K562 (cell line): ENCODE data around the gene SLC44A5. TPM values are rescaled to one million over a fixed set of nuclear protein-coding genes. Genes with fewer than 3 reads are reported as not detected.

Experiments
- CCNT2 ChIP-seq: IDR thresholded peaks from 2 replicates; pipeline ENCODE4 v1.6.1; 2011; ENCODE audit warnings: borderline replicate concordance, low read depth, mild to moderate bottlenecking, moderate library complexity, mixed read lengths, low read length; ENCODE audit not compliant: insufficient read length; ENCODE audit errors: extremely low read depth
- CEBPB ChIP-seq: fragments of 450-650 bp; IDR thresholded peaks from 2 replicates; pipeline ENCODE4 v1.6.1; 2016; ENCODE audit warnings: missing genetic modification characterization, missing compliant biosample characterization
- CHD1 ChIP-seq: fragments of 200-600 bp; sonication (generic); IDR thresholded peaks from one replicate; pipeline ENCODE4 v1.6.1; 2012; ENCODE audit warnings: mild to moderate bottlenecking, moderate library complexity, low read length, inconsistent platforms
- NUFIP1 ChIP-seq: fragments of 450-650 bp; IDR thresholded peaks from 2 replicates; pipeline ENCODE4 v1.6.1; 2018; ENCODE audit not compliant: partially characterized antibody
- POLR2H ChIP-seq: IDR thresholded peaks from 2 replicates; pipeline ENCODE4 v1.6.1; 2016; ENCODE audit warnings: missing genetic modification characterization, low read depth, mild to moderate bottlenecking, control low read depth, missing compliant biosample characterization, moderate library complexity
- PTTG1 ChIP-seq: fragments of 450-650 bp; IDR thresholded peaks from 2 replicates; pipeline ENCODE4 v1.6.1; 2016; ENCODE audit warnings: low read depth, mild to moderate bottlenecking, missing genetic modification characterization, missing compliant biosample characterization
- RBM34 ChIP-seq: fragments of 200-400 bp; formaldehyde crosslinking; IDR thresholded peaks from 2 replicates; pipeline ENCODE4 v1.6.1; 2018; ENCODE audit warnings: low read length, borderline replicate concordance; ENCODE audit not compliant: insufficient read depth
- TAL1 ChIP-seq: fragments of 450-650 bp; IDR thresholded peaks from 2 replicates; pipeline ENCODE4 v1.6.1; 2016; ENCODE audit warnings: mild to moderate bottlenecking
- ZNF174 ChIP-seq: fragments of 250-450 bp; sonication (Bioruptor Pico); IDR thresholded peaks from 2 replicates; pipeline ENCODE4 v1.4.0; 2020; ENCODE audit warnings: mild to moderate bottlenecking
- ZNF184 ChIP-seq: sonication (generic); formaldehyde crosslinking; IDR thresholded peaks from 2 replicates; pipeline ENCODE4 v1.5.0; 2020; ENCODE audit warnings: missing genetic modification reagents
- ZZZ3 ChIP-seq: fragments of 450-650 bp; IDR thresholded peaks from 2 replicates; pipeline ENCODE4 v1.6.1; 2016; ENCODE audit warnings: antibody characterized with exemption, mild to moderate bottlenecking, moderate library complexity
- polyA plus RNA-seq, 8 experiments: library from polyadenylated mRNA; depleted of rRNA in 4 of 8; stranded (reverse) in 5 of 8; unstranded in 3 of 8; fragments of >200 nt; fragmentation: Nextera tagmentation in 2 of 8; fragmentation: Illumina TruSeq in 1 of 8; extraction: Ambion mirVana in 2 of 8; extraction: Trizol in 1 of 8; gene quantifications; 2 replicates each; pipeline versions ENCODE4 v1.2.1 to v1.2.3, GENCODE V29; 2011 to 2014; ENCODE audit warnings: inconsistent platforms in 1 of 8, missing spikeins in 1 of 8
- total RNA-seq, 7 experiments: library from RNA; depleted of rRNA in 6 of 7; stranded (reverse); fragments of >200 nt in 6 of 7; fragmentation: Illumina TruSeq in 2 of 7; extraction: Trizol in 2 of 7; gene quantifications; 2 replicates each; pipeline versions ENCODE4 v1.2.1 to v1.2.3, GENCODE V29; 2011 to 2021; ENCODE audit warnings: low replicate concordance in 1 of 7
- TF ChIP-seq, protein P1 (sequence below), 2 experiments: fragments of 450-650 bp; formaldehyde crosslinking in 1 of 2; IDR thresholded peaks; 2 replicates each; pipeline versions ENCODE4 v1.4.0 to v1.6.1; 2014 to 2020; ENCODE audit warnings: mild to moderate bottlenecking in 2 of 2, borderline replicate concordance in 1 of 2, low read depth in 1 of 2
- TF ChIP-seq, protein P2 (sequence below): fragments of 250-450 bp; sonication (Bioruptor Pico); IDR thresholded peaks from 2 replicates; pipeline ENCODE4 v1.4.0; 2020
- TF ChIP-seq, protein P3 (sequence below): conservative IDR thresholded peaks from 2 replicates; pipeline ENCODE4 v1.6.1; 2011; ENCODE audit warnings: low read depth, mild to moderate bottlenecking, low read length; ENCODE audit not compliant: control insufficient read depth
- TF ChIP-seq, protein P4 (sequence below): fragments of 450-650 bp; IDR thresholded peaks from 2 replicates; pipeline ENCODE4 v1.6.1; 2017; ENCODE audit warnings: mild to moderate bottlenecking, moderate library complexity
- TF ChIP-seq, protein P5 (sequence below): fragments of 450-650 bp; formaldehyde crosslinking; IDR thresholded peaks from 2 replicates; pipeline ENCODE4 v1.4.0; 2022; ENCODE audit warnings: mild to moderate bottlenecking, moderate library complexity

SLC44A5 gene
- total and polyA plus RNA-seq, 9 of the 15 experiments (the other 6 are each of a cell fraction or from before 2014, with no cell fraction given) = 1.2 to 10.1 (median 3.2) TPM

DNA sequence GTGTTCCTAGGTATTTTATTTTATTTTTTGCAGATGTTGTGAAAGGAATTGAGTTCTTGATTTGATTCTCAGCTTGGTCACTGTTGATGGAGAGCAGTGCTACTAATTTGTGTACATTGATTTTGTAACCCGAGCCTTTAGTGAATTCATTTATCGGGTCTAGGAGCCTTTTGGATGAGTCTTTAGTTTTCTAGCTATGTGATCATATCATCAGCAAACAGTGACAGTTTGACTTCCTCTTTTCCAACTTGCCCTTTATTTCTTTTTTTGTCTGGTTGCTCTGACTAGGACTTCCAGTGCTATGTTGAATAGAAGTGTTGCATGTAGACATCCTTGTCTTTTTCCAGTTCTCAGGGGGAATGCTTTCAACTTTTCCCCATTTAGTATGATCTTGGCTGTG, 337.8 kb downstream of the SLC44A5 start (continued):
- TF ChIP-seq, protein P1, sequence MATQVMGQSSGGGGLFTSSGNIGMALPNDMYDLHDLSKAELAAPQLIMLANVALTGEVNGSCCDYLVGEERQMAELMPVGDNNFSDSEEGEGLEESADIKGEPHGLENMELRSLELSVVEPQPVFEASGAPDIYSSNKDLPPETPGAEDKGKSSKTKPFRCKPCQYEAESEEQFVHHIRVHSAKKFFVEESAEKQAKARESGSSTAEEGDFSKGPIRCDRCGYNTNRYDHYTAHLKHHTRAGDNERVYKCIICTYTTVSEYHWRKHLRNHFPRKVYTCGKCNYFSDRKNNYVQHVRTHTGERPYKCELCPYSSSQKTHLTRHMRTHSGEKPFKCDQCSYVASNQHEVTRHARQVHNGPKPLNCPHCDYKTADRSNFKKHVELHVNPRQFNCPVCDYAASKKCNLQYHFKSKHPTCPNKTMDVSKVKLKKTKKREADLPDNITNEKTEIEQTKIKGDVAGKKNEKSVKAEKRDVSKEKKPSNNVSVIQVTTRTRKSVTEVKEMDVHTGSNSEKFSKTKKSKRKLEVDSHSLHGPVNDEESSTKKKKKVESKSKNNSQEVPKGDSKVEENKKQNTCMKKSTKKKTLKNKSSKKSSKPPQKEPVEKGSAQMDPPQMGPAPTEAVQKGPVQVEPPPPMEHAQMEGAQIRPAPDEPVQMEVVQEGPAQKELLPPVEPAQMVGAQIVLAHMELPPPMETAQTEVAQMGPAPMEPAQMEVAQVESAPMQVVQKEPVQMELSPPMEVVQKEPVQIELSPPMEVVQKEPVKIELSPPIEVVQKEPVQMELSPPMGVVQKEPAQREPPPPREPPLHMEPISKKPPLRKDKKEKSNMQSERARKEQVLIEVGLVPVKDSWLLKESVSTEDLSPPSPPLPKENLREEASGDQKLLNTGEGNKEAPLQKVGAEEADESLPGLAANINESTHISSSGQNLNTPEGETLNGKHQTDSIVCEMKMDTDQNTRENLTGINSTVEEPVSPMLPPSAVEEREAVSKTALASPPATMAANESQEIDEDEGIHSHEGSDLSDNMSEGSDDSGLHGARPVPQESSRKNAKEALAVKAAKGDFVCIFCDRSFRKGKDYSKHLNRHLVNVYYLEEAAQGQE (IDR thresholded peaks at IDR 0.05; ENCODE audit: borderline replicate concordance) = no peak
- TF ChIP-seq, protein P1 (CRISPR knock-in tag; IDR thresholded peaks at IDR 0.05; ENCODE audit: low read depth) = no peak
- TF ChIP-seq ZZZ3 (no peak), NUFIP1 (no peak), POLR2H (tag) (no peak), PTTG1 (tag) (no peak), RBM34 (no peak), ZNF184 (CRISPR knock-in tag) (no peak), ZNF174 (CRISPR knock-in tag) (no peak), CCNT2 (no peak), CHD1 (no peak), TAL1 (peak; percentile 30), CEBPB (tag) (no peak)
- TF ChIP-seq, protein P2, sequence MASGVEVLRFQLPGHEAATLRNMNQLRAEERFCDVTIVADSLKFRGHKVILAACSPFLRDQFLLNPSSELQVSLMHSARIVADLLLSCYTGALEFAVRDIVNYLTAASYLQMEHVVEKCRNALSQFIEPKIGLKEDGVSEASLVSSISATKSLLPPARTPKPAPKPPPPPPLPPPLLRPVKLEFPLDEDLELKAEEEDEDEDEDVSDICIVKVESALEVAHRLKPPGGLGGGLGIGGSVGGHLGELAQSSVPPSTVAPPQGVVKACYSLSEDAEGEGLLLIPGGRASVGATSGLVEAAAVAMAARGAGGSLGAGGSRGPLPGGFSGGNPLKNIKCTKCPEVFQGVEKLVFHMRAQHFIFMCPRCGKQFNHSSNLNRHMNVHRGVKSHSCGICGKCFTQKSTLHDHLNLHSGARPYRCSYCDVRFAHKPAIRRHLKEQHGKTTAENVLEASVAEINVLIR = no peak
- TF ChIP-seq, protein P3, sequence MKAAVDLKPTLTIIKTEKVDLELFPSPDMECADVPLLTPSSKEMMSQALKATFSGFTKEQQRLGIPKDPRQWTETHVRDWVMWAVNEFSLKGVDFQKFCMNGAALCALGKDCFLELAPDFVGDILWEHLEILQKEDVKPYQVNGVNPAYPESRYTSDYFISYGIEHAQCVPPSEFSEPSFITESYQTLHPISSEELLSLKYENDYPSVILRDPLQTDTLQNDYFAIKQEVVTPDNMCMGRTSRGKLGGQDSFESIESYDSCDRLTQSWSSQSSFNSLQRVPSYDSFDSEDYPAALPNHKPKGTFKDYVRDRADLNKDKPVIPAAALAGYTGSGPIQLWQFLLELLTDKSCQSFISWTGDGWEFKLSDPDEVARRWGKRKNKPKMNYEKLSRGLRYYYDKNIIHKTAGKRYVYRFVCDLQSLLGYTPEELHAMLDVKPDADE = no peak
- TF ChIP-seq, protein P4, sequence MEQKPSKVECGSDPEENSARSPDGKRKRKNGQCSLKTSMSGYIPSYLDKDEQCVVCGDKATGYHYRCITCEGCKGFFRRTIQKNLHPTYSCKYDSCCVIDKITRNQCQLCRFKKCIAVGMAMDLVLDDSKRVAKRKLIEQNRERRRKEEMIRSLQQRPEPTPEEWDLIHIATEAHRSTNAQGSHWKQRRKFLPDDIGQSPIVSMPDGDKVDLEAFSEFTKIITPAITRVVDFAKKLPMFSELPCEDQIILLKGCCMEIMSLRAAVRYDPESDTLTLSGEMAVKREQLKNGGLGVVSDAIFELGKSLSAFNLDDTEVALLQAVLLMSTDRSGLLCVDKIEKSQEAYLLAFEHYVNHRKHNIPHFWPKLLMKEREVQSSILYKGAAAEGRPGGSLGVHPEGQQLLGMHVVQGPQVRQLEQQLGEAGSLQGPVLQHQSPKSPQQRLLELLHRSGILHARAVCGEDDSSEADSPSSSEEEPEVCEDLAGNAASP = no peak
- TF ChIP-seq, protein P5, sequence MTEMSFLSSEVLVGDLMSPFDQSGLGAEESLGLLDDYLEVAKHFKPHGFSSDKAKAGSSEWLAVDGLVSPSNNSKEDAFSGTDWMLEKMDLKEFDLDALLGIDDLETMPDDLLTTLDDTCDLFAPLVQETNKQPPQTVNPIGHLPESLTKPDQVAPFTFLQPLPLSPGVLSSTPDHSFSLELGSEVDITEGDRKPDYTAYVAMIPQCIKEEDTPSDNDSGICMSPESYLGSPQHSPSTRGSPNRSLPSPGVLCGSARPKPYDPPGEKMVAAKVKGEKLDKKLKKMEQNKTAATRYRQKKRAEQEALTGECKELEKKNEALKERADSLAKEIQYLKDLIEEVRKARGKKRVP (CRISPR knock-in tag) = no peak
